Neural cell (in vitro differentiated cells): ENCODE results near the gene LNP1.

Experiments used
- CTCF ChIP-seq: fragments of 450-650 bp; IDR thresholded peaks from 2 replicates; pipeline ENCODE4 v1.5.1; 2014; ENCODE audit warnings: antibody characterized with exemption, mild to moderate bottlenecking, moderate library complexity; ENCODE audit not compliant: poor library complexity, severe bottlenecking
- POLR2AphosphoS5 ChIP-seq: IDR thresholded peaks from 2 replicates; pipeline ENCODE4 v1.6.1; 2012
- TAF1 ChIP-seq: IDR thresholded peaks from 2 replicates; pipeline ENCODE4 v1.6.1; 2012; ENCODE audit warnings: low read depth
- TF ChIP-seq, protein P1 (sequence below): IDR thresholded peaks from 2 replicates; pipeline ENCODE4 v1.6.1; 2012; ENCODE audit warnings: borderline replicate concordance

- TF ChIP-seq, protein P1, sequence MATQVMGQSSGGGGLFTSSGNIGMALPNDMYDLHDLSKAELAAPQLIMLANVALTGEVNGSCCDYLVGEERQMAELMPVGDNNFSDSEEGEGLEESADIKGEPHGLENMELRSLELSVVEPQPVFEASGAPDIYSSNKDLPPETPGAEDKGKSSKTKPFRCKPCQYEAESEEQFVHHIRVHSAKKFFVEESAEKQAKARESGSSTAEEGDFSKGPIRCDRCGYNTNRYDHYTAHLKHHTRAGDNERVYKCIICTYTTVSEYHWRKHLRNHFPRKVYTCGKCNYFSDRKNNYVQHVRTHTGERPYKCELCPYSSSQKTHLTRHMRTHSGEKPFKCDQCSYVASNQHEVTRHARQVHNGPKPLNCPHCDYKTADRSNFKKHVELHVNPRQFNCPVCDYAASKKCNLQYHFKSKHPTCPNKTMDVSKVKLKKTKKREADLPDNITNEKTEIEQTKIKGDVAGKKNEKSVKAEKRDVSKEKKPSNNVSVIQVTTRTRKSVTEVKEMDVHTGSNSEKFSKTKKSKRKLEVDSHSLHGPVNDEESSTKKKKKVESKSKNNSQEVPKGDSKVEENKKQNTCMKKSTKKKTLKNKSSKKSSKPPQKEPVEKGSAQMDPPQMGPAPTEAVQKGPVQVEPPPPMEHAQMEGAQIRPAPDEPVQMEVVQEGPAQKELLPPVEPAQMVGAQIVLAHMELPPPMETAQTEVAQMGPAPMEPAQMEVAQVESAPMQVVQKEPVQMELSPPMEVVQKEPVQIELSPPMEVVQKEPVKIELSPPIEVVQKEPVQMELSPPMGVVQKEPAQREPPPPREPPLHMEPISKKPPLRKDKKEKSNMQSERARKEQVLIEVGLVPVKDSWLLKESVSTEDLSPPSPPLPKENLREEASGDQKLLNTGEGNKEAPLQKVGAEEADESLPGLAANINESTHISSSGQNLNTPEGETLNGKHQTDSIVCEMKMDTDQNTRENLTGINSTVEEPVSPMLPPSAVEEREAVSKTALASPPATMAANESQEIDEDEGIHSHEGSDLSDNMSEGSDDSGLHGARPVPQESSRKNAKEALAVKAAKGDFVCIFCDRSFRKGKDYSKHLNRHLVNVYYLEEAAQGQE, result no peak
- TF ChIP-seq POLR2AphosphoS5 (no peak), TAF1 (no peak), CTCF (no peak)
Observed at GRCh38 chr3:100454677-100455076, 53.3 kb downstream of the LNP1 start.
